ENCODE data around the gene SH3TC1. TPM values are rescaled to one million over a fixed set of nuclear protein-coding genes. Genes with fewer than 3 reads are reported as not detected.

The SH3TC1 gene
- total and polyA plus RNA-seq, 4 donors: 5.5 to 8.6 (median 8.3) TPM

- DNase-seq (ENCODE audit: low read depth in 4 of 6, low spot score in 6 of 6): no peak
- Histone ChIP-seq H3K4me1 (ENCODE audit: control insufficient read depth, insufficient read depth, low read length) (no peaks in the 10 kb centered on the region), H3K36me3 (ENCODE audit: control insufficient read depth, insufficient read depth, low read length) (no peaks in the 10 kb centered on the region), H3K27me3 (ENCODE audit: control insufficient read depth, insufficient read depth, low read length) (no peaks in the 10 kb centered on the region), H3K9me3 (ENCODE audit: control insufficient read depth, insufficient read depth, low read length) (no peaks in the 10 kb centered on the region), H3K27ac (ENCODE audit: low read depth, low read length) (no peak overlapping the region), H3K4me3 (ENCODE audit: low read depth, low read length) (no peak overlapping the region)
- 89% methylated on average over 7 of the region's 11 CpGs for WGBS (ENCODE audit: insufficient coverage)
These were observed 28.7 kb upstream of the SH3TC1 start for GRCh38 chr4:8170341-8170740.

- H3K27me3 ChIP-seq (ENCODE audit: control insufficient read depth, insufficient read depth, low read length): no peaks in the 10 kb centered on the region
- no peak overlapping the region for H3K4me3 ChIP-seq (ENCODE audit: low read depth, low read length)
- H3K4me1 ChIP-seq (ENCODE audit: control insufficient read depth, insufficient read depth, low read length): no peaks in the 10 kb centered on the region
- WGBS (ENCODE audit: insufficient coverage): 91% methylated on average over 4 of the region's 7 CpGs
- H3K27ac ChIP-seq (ENCODE audit: low read depth, low read length): no peak overlapping the region
- no peaks in the 10 kb centered on the region for H3K9me3 ChIP-seq (ENCODE audit: control insufficient read depth, insufficient read depth, low read length)
- DNase-seq (ENCODE audit: low read depth in 4 of 6, low spot score in 6 of 6): no peak
- H3K36me3 ChIP-seq (ENCODE audit: control insufficient read depth, insufficient read depth, low read length): no peaks in the 10 kb centered on the region
These were observed 27.8 kb upstream of the SH3TC1 start for GRCh38 chr4:8171266-8171665.

GRCh38 chr4:8171984-8172924 is 26.8 kb upstream of the SH3TC1 start:
- Histone ChIP-seq H3K4me1 (ENCODE audit: control insufficient read depth, insufficient read depth, low read length) (peaks cover 7% of the 10 kb centered on the region), H3K36me3 (ENCODE audit: control insufficient read depth, insufficient read depth, low read length) (no peaks in the 10 kb centered on the region), H3K27ac (ENCODE audit: low read depth, low read length) (no peak overlapping the region), H3K9me3 (ENCODE audit: control insufficient read depth, insufficient read depth, low read length) (no peaks in the 10 kb centered on the region), H3K27me3 (ENCODE audit: control insufficient read depth, insufficient read depth, low read length) (no peaks in the 10 kb centered on the region), H3K4me3 (ENCODE audit: low read depth, low read length) (no peak overlapping the region)
- WGBS (ENCODE audit: insufficient coverage): 88% methylated on average over 34 of the region's 36 CpGs
- DNase-seq (ENCODE audit: low read depth in 4 of 6, low spot score in 6 of 6): no peak

- H3K36me3 ChIP-seq (ENCODE audit: control insufficient read depth, insufficient read depth, low read length): no peaks in the 10 kb centered on the region
- DNase-seq (ENCODE audit: low read depth in 4 of 6, low spot score in 6 of 6): no peak
- H3K9me3 ChIP-seq (ENCODE audit: control insufficient read depth, insufficient read depth, low read length): no peaks in the 10 kb centered on the region
- H3K27ac ChIP-seq (ENCODE audit: low read depth, low read length): no peak overlapping the region
- no peaks in the 10 kb centered on the region for H3K27me3 ChIP-seq (ENCODE audit: control insufficient read depth, insufficient read depth, low read length)
- 83% methylated on average over 12 of the region's 13 CpGs for WGBS (ENCODE audit: insufficient coverage)
- no peak overlapping the region for H3K4me3 ChIP-seq (ENCODE audit: low read depth, low read length)
- H3K4me1 ChIP-seq (ENCODE audit: control insufficient read depth, insufficient read depth, low read length): peaks cover 7% of the 10 kb centered on the region
These were observed 25.4 kb upstream of the SH3TC1 start for GRCh38 chr4:8173492-8174242.

GRCh38 chr4:8174970-8175369 is 24.1 kb upstream of the SH3TC1 start:
- DNase-seq (ENCODE audit: low read depth in 4 of 6, low spot score in 6 of 6): no peak
- WGBS (ENCODE audit: insufficient coverage): 97% methylated on average over 3 of the region's 3 CpGs
- H3K27me3 ChIP-seq (ENCODE audit: control insufficient read depth, insufficient read depth, low read length): no peaks in the 10 kb centered on the region
- no peaks in the 10 kb centered on the region for H3K9me3 ChIP-seq (ENCODE audit: control insufficient read depth, insufficient read depth, low read length)
- no peaks in the 10 kb centered on the region for H3K36me3 ChIP-seq (ENCODE audit: control insufficient read depth, insufficient read depth, low read length)
- no peak overlapping the region for H3K27ac ChIP-seq (ENCODE audit: low read depth, low read length)
- H3K4me3 ChIP-seq (ENCODE audit: low read depth, low read length): no peak overlapping the region
- peaks cover 7% of the 10 kb centered on the region for H3K4me1 ChIP-seq (ENCODE audit: control insufficient read depth, insufficient read depth, low read length)

- Histone ChIP-seq H3K4me3 (ENCODE audit: low read depth, low read length) (no peak overlapping the region), H3K27ac (ENCODE audit: low read depth, low read length) (no peak overlapping the region), H3K4me1 (ENCODE audit: control insufficient read depth, insufficient read depth, low read length) (peaks cover 7% of the 10 kb centered on the region), H3K9me3 (ENCODE audit: control insufficient read depth, insufficient read depth, low read length) (no peaks in the 10 kb centered on the region), H3K27me3 (ENCODE audit: control insufficient read depth, insufficient read depth, low read length) (no peaks in the 10 kb centered on the region), H3K36me3 (ENCODE audit: control insufficient read depth, insufficient read depth, low read length) (no peaks in the 10 kb centered on the region)
- no peak for DNase-seq (ENCODE audit: low read depth in 4 of 6, low spot score in 6 of 6)
- WGBS (ENCODE audit: insufficient coverage): 94% methylated on average over 5 of the region's 6 CpGs
These were observed 23.4 kb upstream of the SH3TC1 start for GRCh38 chr4:8175686-8176085.

- Histone ChIP-seq H3K36me3 (ENCODE audit: control insufficient read depth, insufficient read depth, low read length) (no peaks in the 10 kb centered on the region), H3K4me3 (ENCODE audit: low read depth, low read length) (no peak overlapping the region), H3K27me3 (ENCODE audit: control insufficient read depth, insufficient read depth, low read length) (no peaks in the 10 kb centered on the region), H3K9me3 (ENCODE audit: control insufficient read depth, insufficient read depth, low read length) (no peaks in the 10 kb centered on the region), H3K27ac (ENCODE audit: low read depth, low read length) (no peak overlapping the region), H3K4me1 (ENCODE audit: control insufficient read depth, insufficient read depth, low read length) (peaks cover 7% of the 10 kb centered on the region)
- DNase-seq (ENCODE audit: low read depth in 4 of 6, low spot score in 6 of 6): peak in 1 of 6 donors; percentile 71
- 39% methylated on average over 17 of the region's 17 CpGs for WGBS (ENCODE audit: insufficient coverage)
These were observed 22.3 kb upstream of the SH3TC1 start for GRCh38 chr4:8176547-8177399.

- Histone ChIP-seq H3K36me3 (ENCODE audit: control insufficient read depth, insufficient read depth, low read length) (no peaks in the 10 kb centered on the region), H3K27me3 (ENCODE audit: control insufficient read depth, insufficient read depth, low read length) (no peaks in the 10 kb centered on the region)
These were observed 21.5 kb upstream of the SH3TC1 start for GRCh38 chr4:8177552-8177951.

GRCh38 chr4:8177956-8178355 is 21.1 kb upstream of the SH3TC1 start:
- WGBS (ENCODE audit: insufficient coverage): 79% methylated on average over 6 of the region's 11 CpGs
- no peaks in the 10 kb centered on the region for H3K9me3 ChIP-seq (ENCODE audit: control insufficient read depth, insufficient read depth, low read length)
- H3K4me3 ChIP-seq (ENCODE audit: low read depth, low read length): no peak overlapping the region
- H3K27ac ChIP-seq (ENCODE audit: low read depth, low read length): no peak overlapping the region
- no peak for DNase-seq (ENCODE audit: low read depth in 4 of 6, low spot score in 6 of 6)
- no peaks in the 10 kb centered on the region for H3K36me3 ChIP-seq (ENCODE audit: control insufficient read depth, insufficient read depth, low read length)
- H3K27me3 ChIP-seq (ENCODE audit: control insufficient read depth, insufficient read depth, low read length): no peaks in the 10 kb centered on the region
- peaks cover 11% of the 10 kb centered on the region for H3K4me1 ChIP-seq (ENCODE audit: control insufficient read depth, insufficient read depth, low read length)

More at GRCh38 chr4:8177552-8177951, 21.5 kb upstream of the SH3TC1 start:
- Histone ChIP-seq H3K27ac (ENCODE audit: low read depth, low read length) (no peak overlapping the region), H3K4me1 (ENCODE audit: control insufficient read depth, insufficient read depth, low read length) (peaks cover 7% of the 10 kb centered on the region), H3K4me3 (ENCODE audit: low read depth, low read length) (no peak overlapping the region), H3K9me3 (ENCODE audit: control insufficient read depth, insufficient read depth, low read length) (no peaks in the 10 kb centered on the region)
- WGBS (ENCODE audit: insufficient coverage): 88% methylated on average over 5 of the region's 6 CpGs
- no peak for DNase-seq (ENCODE audit: low read depth in 4 of 6, low spot score in 6 of 6)

Measured in spinal cord (tissue), 10 donors.